ENCODE results near the gene OTUB1.

The OTUB1 gene

DNA sequence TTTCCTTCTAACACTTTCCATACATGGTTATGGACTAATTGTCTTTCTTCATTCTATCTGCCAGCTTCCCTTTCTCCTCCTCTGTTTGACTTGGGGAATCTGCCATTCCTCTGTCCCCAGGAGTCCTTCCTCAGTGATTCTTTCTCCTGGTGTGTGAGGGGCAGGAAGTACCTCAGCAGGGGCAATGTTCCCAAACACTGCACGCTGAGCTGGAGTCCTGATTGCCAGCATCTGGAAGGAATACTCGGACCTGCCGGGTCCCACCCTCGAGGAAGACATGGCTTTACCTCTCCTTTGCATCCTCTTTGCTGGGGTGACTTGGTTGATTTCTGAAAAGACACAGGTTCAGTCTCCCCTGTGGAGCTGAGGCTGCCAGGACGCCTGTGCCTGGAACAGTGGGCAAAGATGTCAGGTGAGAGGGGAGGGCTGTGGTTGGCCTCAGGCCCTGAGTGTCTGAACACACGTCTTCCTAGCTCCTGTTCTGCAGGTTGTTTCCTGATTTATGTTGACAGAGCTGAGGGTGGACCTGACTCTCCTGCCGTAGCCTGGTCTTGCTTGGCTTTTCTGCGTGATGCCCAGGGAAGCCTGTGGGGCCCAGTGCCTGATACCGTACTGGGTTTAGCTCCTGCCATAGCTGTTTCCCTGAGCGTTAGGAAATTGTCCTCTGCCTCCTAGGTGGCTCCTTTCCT lies 7.5 kb upstream of the OTUB1 start:
- no peak for DNase-seq

DNA sequence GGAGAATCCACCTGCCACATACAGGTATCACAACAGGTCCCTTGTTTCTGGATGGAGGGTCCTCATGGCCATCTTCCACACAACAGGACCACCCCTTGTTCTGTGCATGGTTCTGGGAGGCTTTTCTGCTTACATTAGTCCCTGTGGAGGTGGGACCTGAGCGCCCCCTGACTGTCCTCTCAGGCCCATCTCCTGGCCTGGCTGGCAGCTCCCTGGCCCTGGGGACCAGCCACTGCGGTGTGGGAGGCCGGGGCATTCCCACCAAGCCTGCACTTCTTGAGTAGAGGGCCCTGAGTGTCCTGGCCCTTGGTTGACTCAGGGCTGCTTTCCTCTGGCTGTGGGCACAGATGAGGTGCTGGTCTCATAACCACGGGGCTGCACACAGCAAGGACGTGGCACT lies 6.8 kb upstream of the OTUB1 start:
- DNase-seq = no peak

- DNase-seq = no peak
Observed at GRCh38 chr11:63985812-63986155, 454 bp upstream of the OTUB1 start.

DNA sequence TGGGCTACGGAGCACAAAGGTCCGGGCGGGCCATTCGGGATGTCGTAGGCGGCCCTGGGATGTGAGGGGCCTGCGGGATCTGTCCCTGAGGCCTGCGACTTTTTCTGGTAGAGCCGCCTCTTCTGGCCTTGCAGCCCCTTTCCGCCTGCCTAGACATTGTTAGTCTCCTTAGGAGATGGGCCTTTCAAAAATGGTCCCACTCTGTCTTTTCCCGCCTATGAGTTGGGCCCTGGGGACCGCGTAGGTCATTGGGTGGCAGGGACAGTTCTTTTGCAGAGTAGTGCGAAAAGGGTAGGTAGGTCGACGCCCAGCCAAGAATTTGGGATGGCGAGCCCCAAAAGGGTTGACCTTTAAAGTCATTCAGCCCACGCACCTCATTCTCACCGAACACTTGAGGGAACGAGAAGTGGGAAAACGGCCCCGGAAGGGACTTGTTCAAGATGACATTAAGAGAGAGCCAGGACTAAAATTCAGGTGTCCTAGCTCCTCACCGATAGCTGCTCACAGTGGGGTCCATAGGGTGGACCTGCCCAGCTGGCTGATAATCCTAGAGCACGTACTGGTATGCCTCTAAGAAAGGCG lies 785 bp downstream of the OTUB1 start:
- DNase-seq = no peak

DNA sequence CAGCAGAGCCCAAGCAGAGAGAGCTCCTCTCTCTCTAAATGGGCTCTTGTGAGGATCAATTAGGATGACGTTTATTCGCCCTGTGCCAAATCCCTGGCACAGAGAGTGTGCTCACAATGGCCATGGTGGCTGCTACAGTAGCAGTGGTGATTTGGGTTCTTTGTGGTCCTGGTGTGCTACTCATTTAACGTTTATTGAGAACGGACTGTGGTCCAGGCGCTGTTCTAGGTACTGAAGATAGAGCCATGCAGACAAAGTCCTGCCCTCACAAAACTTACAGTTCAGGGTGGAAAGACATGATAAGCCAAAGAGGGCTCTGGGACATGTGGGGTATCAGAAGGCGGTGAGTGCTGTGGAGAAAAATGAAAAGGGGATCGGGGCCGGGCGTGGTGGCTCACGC lies 5.3 kb downstream of the OTUB1 start:
- DNase-seq = no peak

- no peak for DNase-seq
Observed at GRCh38 chr11:63993100-63993499, 6.9 kb downstream of the OTUB1 start.

- DNase-seq = no peak
Observed at GRCh38 chr11:63993993-63994392, 7.8 kb downstream of the OTUB1 start.

GRCh38 chr11:63996512-63996911 lies 10.3 kb downstream of the OTUB1 start:
- DNase-seq = no peak

DNA sequence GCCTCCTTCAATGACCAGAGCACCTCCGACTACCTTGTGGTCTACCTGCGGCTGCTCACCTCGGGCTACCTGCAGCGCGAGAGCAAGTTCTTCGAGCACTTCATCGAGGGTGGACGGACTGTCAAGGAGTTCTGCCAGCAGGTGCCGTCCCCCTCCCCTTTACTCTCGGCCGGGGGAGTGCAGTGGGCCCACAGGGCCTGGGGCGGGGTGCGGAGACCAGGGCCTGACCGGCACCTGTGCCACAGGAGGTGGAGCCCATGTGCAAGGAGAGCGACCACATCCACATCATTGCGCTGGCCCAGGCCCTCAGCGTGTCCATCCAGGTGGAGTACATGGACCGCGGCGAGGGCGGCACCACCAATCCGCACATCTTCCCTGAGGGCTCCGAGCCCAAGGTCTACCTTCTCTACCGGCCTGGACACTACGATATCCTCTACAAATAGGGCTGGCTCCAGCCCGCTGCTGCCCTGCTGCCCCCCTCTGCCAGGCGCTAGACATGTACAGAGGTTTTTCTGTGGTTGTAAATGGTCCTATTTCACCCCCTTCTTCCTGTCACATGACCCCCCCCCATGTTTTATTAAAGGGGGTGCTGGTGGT lies 11.0 kb downstream of the OTUB1 start:
- DNase-seq = no peak

GRCh38 chr11:63997801-63998337 lies 11.6 kb downstream of the OTUB1 start:
- no peak for DNase-seq

DNA sequence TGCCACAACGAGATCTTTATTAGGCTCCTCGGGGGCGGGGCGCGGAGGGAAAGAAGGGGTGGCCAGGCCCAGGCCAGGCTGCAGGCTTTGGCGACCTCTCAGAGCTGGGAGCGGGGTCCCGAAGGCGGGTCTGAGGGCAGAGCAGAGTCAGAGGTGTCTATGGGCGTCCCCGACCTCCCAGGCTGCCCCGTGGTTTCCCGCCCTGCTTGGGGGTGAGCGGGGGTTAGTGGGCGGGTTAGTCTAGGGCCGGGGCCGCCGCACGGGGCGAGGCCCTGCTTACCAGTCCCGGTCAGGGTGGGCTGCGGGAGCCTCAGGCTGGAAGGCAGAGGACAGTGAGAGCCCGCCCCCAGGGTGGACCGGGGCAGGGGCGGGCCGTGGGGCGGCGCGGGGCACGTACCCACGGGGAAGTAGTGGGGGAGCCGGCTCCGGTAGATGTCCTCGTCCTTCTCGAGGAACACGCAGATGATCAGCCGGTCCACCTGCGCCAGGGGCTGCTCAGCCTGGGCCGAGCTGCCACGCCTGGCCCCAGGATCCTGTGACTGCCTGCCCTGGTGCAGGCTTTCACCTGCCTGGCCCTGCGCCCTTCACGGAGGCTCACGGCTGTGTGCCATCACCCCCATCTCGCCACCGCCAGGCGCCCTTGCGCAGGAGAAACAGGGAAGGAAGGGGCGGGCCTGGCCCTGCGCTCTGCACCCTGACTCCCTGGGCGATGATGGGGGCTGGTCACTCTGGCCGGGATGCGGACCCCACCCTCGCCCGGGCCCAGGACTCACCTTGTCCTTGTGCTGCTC lies 12.5 kb downstream of the OTUB1 start:
- no peak for DNase-seq

DNA sequence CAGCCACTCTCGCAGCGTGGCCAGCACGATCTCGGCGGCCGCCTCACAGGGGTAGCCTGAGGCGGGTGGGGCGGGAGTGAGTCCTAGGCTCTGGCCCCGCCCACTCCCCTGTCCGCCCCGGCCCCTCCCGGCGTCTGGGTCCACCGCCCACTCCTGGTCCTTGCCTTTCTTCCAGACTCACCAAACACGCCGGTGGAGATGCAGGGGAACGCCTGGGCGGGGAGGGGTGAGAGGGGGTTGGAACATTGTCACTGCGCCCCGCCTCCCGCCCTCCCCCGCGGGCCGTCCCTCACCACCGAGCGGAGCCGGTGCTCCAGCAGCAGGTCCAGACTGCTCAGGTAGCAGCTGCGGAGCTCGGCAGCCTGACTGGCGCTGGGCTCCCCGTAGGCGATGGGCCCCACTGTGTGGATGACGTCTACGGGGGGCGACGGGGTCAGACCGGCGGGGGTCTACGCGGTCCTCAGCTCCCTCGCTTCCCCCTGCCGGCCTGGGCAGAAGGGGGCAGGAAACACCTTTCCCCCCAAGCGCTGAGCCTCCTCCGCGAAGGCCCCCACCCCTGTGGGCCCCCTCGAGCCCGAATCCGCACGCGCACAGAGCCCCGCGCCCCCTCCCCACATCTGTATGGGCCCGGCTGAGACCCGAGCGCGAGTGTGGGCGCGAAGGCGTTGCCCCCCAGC lies 13.2 kb downstream of the OTUB1 start:
- DNase-seq = no peak

DNA sequence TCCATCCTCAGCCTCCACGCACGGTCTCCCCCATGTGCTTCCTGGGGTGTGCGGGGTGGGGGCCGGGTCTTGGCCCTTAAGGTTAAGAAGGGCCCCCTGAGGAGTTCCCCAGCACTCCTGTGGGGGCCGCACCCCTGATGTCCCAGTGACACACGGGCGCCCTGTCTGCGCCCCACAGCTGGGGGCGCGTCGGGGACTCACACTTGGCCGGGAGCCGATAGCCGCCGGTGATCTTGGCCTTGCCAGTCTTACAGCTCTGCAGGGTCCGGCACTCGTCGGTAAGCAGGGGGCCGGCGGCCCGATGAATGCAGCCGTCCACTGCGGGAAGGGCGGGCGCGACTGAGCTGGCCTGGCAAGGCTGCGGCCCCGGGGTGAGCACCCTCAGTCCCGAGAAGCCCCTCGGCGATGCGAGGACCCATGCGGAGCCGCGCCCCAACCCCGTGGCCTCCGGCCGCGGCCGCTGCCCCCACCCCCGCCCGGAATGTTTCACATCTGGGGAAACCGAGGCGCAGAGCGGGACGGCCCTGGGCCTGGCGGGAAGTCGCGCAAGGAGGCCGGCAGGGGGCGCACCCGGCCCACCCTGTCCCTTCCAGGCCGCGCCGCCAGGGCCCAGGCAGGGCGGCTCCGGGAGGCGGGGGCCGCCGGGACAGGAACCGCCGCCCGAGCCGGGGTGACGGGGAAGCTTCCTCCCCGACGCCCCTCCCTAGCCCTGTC lies 13.9 kb downstream of the OTUB1 start:
- DNase-seq = peak; percentile 47

- DNase-seq = no peak
Observed at GRCh38 chr11:64000740-64001483, 14.7 kb downstream of the OTUB1 start.

GRCh38 chr11:64001484-64002420 lies 15.5 kb downstream of the OTUB1 start:
- no peak for DNase-seq

DNA sequence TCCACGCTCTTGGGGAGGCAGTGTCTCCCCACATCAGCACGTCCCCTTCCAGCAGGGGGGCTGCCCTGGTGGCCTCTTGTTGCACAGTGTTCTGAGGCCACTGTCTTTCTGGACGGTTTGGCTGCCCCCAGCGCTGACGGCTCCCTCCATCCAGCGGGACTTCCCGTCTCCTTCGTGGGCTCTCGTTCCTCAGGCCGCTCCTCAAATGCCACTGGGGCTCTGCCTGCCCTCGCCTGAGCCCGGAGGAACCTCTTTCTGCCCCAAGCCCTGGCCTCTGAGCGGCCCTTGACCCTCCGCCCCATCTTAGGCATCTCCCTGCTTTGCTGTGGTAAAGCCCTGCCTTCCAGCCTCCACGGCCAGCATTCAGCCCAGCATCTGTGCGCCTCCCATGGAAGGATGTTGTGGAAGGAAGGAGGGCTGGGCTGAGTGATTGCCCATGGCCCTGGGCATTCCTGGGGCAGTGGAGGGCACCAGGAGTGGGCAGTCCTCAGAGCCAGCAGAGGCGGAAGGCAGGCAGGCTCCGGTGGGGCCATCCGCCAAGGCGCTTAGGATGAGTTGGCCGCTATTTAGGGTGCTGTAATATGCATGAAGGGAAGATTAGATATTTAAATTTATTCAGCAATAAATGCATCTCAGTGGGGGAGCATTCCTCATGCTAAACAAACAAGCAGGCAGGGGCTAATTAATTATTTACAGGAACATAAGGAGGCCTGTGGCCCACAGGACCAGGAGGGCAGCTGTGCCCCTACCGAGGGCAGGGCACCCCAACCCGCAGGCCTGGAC lies 17.8 kb downstream of the OTUB1 start:
- DNase-seq = no peak

- no peak for DNase-seq
Observed at GRCh38 chr11:64004590-64004984, 18.3 kb downstream of the OTUB1 start.

DNA sequence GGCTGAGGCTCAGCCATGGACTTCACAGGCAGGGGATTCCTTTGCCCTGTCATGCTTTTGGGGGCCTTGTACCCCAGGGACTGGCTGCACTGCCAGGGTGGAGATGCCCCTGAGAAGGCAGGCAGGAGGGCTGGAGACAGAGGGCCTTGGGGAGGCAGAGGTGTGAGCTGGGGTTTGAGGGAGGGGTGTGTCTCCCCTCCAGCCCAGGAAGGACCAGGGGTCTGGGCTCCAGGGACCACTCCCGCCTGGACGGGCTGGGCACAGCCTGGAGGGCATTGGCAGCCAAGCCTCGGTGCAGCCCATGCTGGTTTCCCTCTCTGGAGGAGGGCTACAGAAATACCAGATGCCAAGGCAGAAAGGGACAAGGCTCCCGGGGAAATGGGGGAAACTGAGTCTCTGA lies 19.5 kb downstream of the OTUB1 start:
- no peak for DNase-seq

- no peak for DNase-seq
Observed at GRCh38 chr11:64006398-64006797, 20.2 kb downstream of the OTUB1 start.

Measured in HCEC 1CT (cell line).